Measurements from ENCODE around the gene COPG2. TPM values are rescaled to one million over a fixed set of nuclear protein-coding genes. Genes with fewer than 3 reads are reported as not detected.

COPG2 gene
- total RNA-seq, 4 donors from 2014 or later: 12.5 to 15.0 (median 14.0) TPM

GRCh38 chr7:130461272-130461671, 207.3 kb downstream of the COPG2 start:
- no peaks in the 10 kb centered on the region for H3K36me3 ChIP-seq
- DNase-seq: no peak
- TF ChIP-seq POLR2A (IDR thresholded peaks at IDR 0.05) (no peak), CTCF (IDR thresholded peaks at IDR 0.05 in 4 of 5, conservative IDR thresholded peaks at IDR 0.05 in 1 of 5) (no peak)
- H3K27ac ChIP-seq: no peak overlapping the region
- H3K27me3 ChIP-seq: no peaks in the 10 kb centered on the region
- no peak overlapping the region for H3K4me3 ChIP-seq
- intact Hi-C loops (cut with DNase I; ENCODE audit: low total_unique reads): no loop called here
- in situ Hi-C loops (cut with MboI; ENCODE audit: low sequenced_read_pairs in 4 of 4): no loop called here
- no peaks in the 10 kb centered on the region for H3K4me1 ChIP-seq
- ATAC-seq: no peak
- H3K9me3 ChIP-seq: no peaks in the 10 kb centered on the region

GRCh38 chr7:130458257-130458656, 210.3 kb downstream of the COPG2 start:
- Histone ChIP-seq H3K27me3 (no peaks in the 10 kb centered on the region), H3K27ac (no peak overlapping the region), H3K9me3 (no peaks in the 10 kb centered on the region), H3K4me1 (no peaks in the 10 kb centered on the region), H3K4me3 (no peak overlapping the region), H3K36me3 (no peaks in the 10 kb centered on the region)
- in situ Hi-C loops (cut with MboI; ENCODE audit: low sequenced_read_pairs in 4 of 4) (no loop called here), intact Hi-C loops (cut with DNase I; ENCODE audit: low total_unique reads) (no loop called here)
- no peak for ATAC-seq
- no peak for DNase-seq
- TF ChIP-seq POLR2A (IDR thresholded peaks at IDR 0.05) (no peak), CTCF (IDR thresholded peaks at IDR 0.05 in 4 of 5, conservative IDR thresholded peaks at IDR 0.05 in 1 of 5) (no peak)

MicroRNA genes within 50 kb of the gene (microRNA counts, 767-probe panel; counts per million panel counts)
- 356 to 448 counts per million in 2 donors for microRNA hsa-miR-335-5p

Small RNA genes within 50 kb of the gene (microRNA-seq; reads per million reads assigned to microRNA genes)
- 1,061 to 1,418 reads per million in 2 donors for gene MIR335 (ENCODE audit: borderline replicate concordance in 2 of 2)

Other genes with a start within 250 kb of the COPG2 start
- 1 to 10 TPM; 1.8 to 6.2 (median 1.9) TPM for gene CEP41, start 227.7 kb downstream of the COPG2 start, total RNA-seq
- gene MEST, start 176.7 kb downstream of the COPG2 start, total RNA-seq: 1 to 10 TPM; 1.4 to 2.3 (median 1.7) TPM
- gene TSGA13, start 17.8 kb upstream of the COPG2 start, total RNA-seq: not detected
- gene KLF14, start 65.5 kb upstream of the COPG2 start, total RNA-seq: under 1 TPM; 0.41 to 0.78 (median 0.46) TPM